HG03060 (cell line): ENCODE results near the gene SHB.

Source experiments
- ATAC-seq: cut with Tn5 transposase; IDR thresholded peaks from one replicate; pipeline ENCODE4 v1.9.1; 2021; ENCODE audit warnings: low read depth, moderate number of reproducible peaks; ENCODE audit not compliant: unreplicated experiment

The SHB gene, protein sequence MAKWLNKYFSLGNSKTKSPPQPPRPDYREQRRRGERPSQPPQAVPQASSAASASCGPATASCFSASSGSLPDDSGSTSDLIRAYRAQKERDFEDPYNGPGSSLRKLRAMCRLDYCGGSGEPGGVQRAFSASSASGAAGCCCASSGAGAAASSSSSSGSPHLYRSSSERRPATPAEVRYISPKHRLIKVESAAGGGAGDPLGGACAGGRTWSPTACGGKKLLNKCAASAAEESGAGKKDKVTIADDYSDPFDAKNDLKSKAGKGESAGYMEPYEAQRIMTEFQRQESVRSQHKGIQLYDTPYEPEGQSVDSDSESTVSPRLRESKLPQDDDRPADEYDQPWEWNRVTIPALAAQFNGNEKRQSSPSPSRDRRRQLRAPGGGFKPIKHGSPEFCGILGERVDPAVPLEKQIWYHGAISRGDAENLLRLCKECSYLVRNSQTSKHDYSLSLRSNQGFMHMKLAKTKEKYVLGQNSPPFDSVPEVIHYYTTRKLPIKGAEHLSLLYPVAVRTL

DNA sequence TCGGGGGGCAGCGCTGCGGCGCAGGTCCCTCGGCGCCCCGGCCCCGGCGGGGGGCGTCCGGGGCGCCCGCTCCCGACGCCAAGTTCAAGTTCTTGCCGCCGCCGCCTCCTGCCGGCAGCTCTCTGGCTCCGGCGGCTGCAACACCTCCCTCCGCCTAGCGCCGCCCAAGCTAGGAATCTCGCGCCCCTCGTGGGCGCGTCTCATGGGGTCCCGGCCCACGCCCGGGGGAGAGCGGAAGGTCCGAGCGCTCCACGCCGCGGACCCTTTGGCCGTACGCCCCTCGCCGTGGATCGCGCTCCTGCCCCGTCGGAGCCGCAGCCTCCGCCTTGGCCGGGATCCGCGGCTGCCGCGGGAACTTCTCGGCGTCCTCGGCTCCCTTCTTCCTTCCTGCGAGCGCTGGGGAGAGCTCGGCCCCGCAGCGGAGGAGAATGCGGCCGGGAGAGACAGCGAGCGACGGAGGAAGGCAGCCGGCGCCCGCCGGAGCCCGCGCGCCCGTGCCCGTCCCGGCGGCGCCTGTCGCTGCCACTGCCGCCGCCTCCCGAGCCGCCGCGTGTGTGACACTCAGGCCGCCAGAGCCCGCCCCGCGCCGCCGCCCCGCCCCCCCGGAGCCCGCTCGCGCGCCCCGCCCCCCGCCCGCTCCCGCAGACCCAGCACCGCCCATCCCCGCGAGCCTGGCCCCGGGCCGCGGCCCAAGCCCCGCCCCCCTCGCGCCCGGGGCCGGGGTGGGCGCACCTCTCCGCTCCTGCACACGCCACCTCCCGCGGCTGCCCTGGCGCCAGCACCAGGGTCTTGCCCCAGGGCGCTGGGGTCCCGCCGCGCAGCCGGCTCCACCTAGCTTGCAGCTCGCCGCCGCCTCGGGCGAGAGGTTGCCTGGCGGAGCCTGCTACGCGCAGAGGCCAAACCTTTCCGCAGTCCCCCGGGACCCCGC lies at the start of gene SHB:
Gene SHB (minus strand): TSS at position 527 of the 928 bp plus-strand sequence. CDS start 582 bp downstream, outside the sequence.
- no peak for ATAC-seq

GRCh38 chr9:38117651-38118050 lies 48.6 kb upstream of the SHB start:
- no peak for ATAC-seq

DNA sequence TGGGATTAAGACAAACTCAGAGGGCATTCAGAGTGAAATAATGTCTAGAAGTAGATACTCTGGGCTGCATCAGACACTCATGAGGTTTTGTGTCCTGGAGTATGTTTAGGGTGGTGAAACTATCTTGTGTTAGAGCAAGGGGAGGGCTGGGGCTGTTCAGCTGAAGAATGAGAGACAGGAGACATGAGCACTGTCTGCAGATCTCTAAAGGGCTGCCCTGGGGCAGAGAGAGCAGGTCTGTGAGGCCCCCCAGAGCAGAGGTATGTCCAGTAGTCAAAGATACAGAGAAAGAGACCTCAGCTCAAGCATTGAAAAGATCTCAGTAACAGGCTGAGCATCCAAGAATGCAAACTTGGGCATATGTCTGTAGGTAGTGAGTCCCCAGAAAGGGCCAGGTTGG lies 45.9 kb upstream of the SHB start:
- no peak for ATAC-seq

- ATAC-seq, result no peak
Observed at GRCh38 chr9:38112456-38112855, 43.4 kb upstream of the SHB start.

DNA sequence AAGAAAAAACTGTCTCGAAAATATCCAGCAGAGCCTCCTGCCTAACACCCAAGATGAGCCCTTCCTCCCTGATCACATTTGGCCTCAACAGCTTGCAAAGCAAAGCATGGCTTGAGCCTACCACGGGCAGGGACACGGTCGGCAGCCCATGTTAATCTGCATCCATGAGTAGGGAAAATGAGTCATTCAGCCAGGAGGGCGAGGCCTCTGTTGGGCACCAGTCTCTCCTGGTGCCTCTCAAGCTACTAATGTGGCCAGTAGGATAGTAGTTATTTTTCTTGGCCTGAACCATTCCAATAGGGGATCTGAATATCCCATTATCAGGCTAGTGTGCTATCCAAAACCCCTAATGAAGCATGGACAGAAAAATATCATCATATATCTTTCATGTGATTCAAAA lies 43.0 kb upstream of the SHB start:
- ATAC-seq, result no peak

- no peak for ATAC-seq
Observed at GRCh38 chr9:38110476-38110875, 41.4 kb upstream of the SHB start.

DNA sequence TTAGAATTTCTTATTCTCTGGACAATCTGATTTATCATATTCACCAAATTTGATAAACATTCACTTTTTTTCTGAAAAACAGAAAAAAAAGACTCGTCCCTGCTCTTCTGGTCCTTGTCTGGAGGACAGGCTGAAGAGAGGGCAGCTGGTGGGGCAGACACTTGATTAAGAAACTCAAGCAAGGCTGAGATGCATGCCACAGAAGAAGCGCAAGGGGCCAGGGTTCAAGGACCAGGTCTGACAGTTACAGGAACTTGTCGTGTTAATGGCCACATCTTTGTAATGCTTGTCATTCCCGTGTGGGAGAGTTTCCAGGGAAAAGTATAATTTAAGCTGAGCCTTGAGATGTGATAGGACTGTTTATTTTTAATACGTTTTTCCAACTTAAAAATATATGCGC lies 40.6 kb upstream of the SHB start:
- ATAC-seq, result no peak

- ATAC-seq, result no peak
Observed at GRCh38 chr9:38108326-38108725, 39.3 kb upstream of the SHB start.

DNA sequence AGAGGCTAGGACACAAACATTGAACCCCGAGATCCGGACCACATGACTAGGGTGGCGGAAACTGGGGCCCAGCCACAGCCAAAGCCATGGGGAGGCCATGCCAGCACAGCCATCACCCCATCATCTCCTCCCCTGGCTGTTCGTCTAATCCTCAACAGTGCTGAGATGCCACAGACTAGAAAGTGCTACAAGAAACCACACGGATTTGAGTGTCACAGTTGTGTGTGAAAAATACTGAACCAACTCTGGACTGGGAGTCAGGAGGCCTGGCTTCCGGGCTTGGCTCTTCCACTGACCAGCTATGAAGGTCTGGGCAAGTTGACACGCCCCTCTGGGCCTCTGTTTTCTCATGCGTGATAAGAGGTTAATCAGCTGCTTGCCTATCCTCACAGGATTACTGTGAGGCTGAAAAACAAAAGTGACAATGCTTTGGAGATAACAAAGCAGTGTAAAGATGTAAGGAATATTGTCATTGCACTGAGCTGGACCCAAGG lies 38.8 kb upstream of the SHB start:
- ATAC-seq, result no peak

DNA sequence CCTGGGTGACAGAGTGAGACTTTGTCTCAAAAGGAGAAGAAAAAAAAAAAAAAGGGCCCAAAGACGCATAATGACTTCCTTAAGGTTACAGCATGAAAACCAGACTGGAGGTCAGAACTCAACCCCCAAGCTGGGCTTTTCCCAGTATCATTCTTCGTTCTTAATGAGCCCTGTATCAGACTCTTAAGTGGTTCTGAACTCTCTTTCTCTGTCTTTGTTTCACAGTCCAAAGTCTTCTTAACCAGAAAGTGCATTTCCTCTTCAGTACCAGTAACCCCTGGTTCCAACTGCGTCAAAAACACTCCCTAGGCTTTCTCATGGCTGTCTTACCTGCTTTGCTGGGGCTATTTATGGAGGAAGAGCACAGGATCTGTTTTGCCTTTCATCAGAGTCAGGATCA lies 38.4 kb upstream of the SHB start:
- ATAC-seq, result no peak

- ATAC-seq, result no peak
Observed at GRCh38 chr9:38106488-38106887, 37.5 kb upstream of the SHB start.

- ATAC-seq, result no peak
Observed at GRCh38 chr9:38103340-38103739, 34.3 kb upstream of the SHB start.

DNA sequence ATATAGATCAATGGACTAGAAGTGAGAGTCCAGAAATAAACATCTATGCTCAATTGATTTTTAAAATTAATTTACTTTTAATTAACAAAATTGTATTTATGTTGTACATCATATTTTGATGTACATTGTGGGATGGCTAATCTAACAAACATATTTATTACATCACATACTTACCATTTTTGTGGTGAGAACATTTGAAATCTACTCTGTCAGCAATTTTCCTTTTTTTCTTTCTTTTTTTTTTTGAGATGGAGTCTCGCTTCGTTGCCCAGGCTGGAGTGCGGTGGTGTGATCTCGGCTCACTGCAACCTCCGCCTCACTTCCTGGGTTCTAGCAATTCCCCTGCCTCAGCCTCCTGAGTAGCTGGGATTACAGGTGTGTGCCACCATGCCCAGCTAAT lies 32.4 kb upstream of the SHB start:
- ATAC-seq, result no peak

- ATAC-seq, result no peak
Observed at GRCh38 chr9:38096238-38096805, 27.3 kb upstream of the SHB start.

DNA sequence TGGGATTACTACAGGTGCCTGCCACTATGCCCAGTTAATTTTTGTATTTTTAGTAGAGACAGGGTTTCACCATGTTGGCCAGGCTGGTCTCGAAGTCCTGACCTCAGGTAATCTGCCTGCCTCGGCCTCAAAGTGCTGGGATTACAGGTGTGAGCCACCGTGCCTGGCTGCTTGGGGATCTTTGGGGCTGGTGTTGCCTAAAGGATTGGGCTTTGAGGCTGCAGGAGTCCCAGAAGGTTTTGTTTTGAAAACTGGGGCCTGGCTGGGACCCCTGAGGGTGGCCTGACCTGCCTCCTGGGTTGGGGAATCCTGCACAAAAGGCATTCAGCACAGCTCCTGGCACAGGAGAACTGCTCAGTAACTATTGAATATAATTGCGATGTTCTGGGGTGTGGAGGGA lies 25.1 kb upstream of the SHB start:
- no peak for ATAC-seq

DNA sequence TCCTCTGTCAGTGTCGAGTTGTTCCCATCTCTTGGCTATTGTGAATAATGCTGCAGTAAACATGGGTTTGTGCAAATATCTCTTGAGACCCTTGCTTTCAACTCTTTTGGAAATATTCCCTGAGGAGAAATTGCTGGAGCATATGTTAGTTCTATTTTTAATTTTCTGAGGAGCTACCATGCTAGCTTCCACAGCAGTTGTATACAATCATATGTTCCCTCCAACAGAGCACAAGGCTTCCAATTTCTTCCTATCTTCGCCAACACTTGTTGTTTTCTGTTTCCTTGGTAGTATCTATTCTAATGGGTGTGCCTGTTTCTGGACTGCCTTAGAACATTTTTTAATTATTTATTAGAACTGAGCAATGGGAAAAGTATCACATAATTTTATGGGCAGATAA lies 23.6 kb upstream of the SHB start:
- no peak for ATAC-seq

DNA sequence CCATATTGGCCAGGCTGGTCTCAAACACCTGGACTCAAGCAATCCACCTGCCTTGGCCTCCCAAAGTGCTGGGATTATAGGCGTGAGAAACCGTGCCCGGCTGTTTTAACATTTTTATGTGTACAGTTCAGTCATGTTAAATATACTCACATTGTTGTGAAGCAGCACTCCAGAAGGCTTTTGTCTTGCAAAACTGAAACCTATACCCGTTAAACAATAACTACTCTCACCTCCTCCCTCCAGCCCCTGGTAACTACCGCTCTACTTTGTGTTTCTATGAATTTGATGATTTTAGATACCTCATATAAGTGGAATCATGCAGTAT lies 23.1 kb upstream of the SHB start:
- no peak for ATAC-seq

- peak; percentile 54 for ATAC-seq
Observed at GRCh38 chr9:38091310-38092199, 22.5 kb upstream of the SHB start.

- no peak for ATAC-seq
Observed at GRCh38 chr9:38090170-38090569, 21.1 kb upstream of the SHB start.
